Measurements from ENCODE around the gene SELENON. TPM values are rescaled to one million over a fixed set of nuclear protein-coding genes. Genes with fewer than 3 reads are reported as not detected.
"Not testable (repeated sequence)": the region's sequence is repeated elsewhere in the genome, so short reads cannot be mapped to it uniquely, and the experiment has no call there.

Gene SELENON
- total RNA-seq, 1 experiment from 2014 or later, result 41.3 TPM

DNA sequence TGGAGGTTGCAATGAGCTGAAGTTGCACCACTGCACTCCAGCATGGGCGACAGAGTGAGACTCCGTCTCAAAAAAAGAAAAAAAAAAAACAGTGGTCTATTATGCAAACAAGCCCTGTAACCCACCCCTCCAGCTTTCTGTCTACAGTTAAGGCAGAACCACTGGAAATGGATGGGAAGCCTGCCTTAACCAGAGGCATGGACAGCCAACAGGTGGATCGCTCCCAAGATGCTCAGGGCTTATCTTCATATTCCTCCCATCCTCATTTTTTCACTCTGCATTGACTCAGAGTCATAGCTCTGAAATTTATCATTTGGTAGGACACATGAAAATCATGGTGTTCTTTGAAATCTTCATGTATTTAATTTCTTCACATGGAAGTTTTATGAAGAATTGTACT, 28.5 kb downstream of the SELENON start:
- DNase-seq (ENCODE audit: low read depth), result no peak

GRCh38 chr1:25829046-25829445, 29.1 kb downstream of the SELENON start:
- no peak for DNase-seq (ENCODE audit: low read depth)

DNA sequence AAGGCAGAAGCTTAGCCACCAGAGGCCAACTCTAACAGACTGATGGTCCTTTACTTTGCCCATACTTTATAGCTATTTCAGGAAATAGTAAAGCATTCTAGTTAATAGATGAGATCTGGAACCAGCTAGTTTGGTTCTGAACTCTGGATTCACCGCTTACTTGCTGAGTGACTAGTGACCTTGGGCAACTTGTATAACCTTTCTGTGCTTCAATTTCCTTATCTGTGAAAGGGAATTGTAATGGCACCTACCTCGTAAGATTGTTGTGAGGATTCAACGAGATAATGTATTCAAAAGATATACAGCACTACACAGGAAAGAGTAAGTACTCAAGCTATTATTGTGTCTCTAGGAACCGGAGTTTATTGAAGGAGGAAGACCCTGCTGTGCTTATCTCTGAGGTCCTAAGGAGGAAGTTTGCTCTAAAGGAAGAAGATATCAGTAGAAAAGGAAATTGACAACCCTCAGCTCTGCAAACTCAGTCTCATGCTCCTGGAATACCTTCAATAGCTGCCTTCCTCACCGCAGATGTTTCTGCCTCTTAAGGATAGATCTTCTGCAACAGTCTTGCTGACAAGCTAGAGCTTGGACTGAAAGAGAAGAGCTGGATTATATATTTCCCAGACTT, 31.7 kb downstream of the SELENON start:
- DNase-seq (ENCODE audit: low read depth), result no peak

- DNase-seq (ENCODE audit: low read depth), result peak; percentile 50
Measured at GRCh38 chr1:25832336-25833037, 32.5 kb downstream of the SELENON start.

DNA sequence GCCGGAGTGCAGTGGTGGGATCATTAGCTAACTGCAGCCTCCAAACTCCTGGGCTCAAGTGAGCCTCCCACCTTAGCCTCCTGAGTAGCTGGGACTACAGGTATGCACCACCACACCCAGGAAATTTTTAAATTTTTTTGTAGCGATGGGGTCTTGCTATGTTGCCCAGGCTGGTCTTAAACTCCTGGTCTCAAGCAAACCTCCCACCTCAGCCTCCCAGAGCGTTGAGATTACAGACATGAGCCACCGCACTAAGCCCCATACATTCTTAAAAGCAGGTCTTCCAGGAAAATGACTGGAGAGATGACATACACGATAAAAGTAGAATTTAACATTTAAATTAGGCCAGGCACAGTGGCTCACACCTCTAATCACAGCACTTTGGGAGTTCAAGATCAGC, 33.2 kb downstream of the SELENON start:
- no peak for DNase-seq (ENCODE audit: low read depth)

DNA sequence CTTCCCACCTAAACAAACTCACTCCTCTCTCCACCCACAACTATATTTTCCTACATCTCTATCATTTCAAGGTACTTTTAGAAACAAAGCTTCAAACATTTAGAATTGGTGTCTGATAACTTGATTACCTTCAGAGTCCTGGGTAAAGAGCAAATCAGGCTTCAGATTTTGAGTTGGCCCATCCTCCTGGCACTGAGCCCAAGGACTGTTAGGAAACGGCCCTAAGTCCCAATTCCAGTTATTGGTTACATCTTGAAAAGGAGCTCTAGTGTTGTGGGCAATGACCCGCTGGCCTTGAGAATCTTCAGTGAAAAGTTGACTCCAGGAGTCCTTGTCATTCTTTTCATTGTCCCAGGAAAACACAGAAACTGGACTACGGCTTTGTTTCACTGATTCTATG, 34.9 kb downstream of the SELENON start:
- DNase-seq (ENCODE audit: low read depth), result no peak

- no peak for DNase-seq (ENCODE audit: low read depth)
Measured at GRCh38 chr1:25836695-25837094, 36.7 kb downstream of the SELENON start.

DNA sequence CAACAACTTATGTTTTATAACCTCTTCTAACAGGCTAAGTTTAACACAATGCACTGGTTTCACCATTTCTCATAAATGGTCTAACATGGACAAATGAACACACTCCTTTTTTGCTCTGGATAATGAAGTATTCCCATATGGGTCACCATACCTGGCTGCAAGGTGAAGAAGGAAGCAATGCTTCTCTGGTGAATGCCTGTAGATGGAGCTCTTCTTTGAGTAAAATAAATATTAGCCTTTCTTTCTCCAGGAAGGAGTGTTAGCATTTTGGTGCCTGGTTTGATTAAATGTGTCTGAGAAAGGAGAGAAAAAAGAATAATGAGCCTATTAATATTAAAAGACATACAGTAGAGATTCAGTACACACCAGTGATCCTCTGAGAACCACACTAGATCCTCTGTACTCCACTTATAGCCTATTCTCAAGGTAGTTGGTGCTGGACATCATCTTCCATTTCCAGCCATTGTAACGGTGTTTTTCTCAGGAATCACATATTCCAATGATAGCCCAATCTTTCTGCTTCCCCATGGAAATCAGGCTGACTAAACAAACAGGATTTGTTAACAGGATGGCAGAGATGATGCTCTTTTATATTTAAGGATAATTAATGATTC, 37.4 kb downstream of the SELENON start:
- DNase-seq (ENCODE audit: low read depth), result no peak

DNA sequence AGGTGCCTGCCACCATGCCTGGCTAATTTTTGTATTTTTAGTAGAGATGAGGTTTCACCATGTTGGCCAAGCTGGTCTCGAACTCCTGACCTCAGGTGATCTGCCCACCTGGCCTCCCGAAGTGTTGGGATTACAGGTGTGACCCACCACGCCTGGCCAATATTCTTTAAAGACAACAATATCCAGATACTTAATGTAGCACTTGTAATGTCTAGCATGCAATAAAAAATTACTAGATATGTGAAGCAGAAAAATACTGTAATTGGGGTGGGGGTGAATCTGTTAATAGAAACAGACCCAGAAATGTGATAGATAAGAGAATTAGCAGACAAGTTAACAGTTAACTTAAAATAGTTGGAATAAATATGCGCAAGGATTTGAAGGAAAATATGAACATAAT, 39.8 kb downstream of the SELENON start:
- not testable (repeated sequence) for DNase-seq (ENCODE audit: low read depth)

- DNase-seq (ENCODE audit: low read depth), result no peak
Measured at GRCh38 chr1:25843483-25843882, 43.5 kb downstream of the SELENON start.

GRCh38 chr1:25844536-25845337, 44.7 kb downstream of the SELENON start:
- DNase-seq (ENCODE audit: low read depth), result no peak

GRCh38 chr1:25845664-25846063, 45.7 kb downstream of the SELENON start:
- DNase-seq (ENCODE audit: low read depth), result no peak

- no peak for DNase-seq (ENCODE audit: low read depth)
Measured at GRCh38 chr1:25847929-25848328, 47.9 kb downstream of the SELENON start.

DNA sequence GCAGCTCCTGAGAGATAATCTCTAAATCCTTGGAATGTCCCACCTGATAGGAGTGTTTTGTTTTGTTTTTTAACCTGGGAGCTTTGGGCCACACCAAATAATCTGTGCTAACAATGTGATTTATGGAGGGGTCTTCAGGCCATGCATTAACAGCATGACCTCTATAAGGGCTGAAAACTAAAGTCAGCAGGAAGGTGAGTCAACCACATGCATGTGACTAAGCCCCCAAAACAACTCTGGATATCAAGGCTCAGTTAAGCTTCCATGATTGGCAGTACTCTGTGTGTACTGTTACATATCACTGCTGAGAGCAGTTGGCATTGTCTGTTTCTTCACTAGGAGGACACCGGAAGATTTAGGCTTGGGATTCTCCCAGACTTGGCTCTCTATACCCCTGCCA, 48.5 kb downstream of the SELENON start:
- DNase-seq (ENCODE audit: low read depth), result peak; percentile 13

DNA sequence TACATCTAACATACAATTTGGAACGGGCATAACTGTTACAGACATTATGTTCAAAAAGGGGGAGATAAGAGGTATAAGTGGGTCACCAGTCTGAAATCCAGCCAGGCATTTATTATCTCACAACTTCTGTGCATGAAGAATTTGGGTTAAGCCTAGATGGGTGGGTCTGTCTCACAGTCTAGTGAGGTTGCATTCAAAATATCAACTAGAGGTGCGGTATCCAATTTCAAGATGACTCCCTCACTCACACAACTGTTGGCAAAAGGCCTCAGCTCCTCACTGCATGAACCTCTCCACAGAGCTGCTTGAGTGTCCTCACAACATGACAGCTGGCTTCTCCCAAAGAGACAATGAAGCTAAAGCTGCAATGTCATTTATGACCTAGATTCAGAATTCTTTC, 54.6 kb downstream of the SELENON start:
- no peak for DNase-seq (ENCODE audit: low read depth)

DNA sequence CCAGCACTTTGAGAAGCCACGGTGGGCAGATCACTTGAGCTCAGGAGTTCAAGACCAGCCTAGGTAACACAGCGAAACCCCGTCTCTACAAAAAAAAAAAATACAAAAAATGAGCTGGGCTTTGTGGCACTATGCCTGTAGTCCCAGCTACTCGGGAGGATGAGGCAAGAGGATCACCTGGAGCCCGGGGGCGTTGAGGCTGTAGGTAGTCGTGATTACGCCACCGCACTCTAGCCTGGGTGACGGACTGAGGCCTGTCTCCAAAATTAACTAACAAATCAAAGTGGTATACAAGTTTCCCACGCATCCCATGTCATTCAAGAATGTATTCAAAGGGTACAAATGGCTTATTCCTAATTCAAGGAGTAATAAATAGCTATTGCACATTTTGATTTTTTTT, 56.9 kb downstream of the SELENON start:
- DNase-seq (ENCODE audit: low read depth), result no peak

DNA sequence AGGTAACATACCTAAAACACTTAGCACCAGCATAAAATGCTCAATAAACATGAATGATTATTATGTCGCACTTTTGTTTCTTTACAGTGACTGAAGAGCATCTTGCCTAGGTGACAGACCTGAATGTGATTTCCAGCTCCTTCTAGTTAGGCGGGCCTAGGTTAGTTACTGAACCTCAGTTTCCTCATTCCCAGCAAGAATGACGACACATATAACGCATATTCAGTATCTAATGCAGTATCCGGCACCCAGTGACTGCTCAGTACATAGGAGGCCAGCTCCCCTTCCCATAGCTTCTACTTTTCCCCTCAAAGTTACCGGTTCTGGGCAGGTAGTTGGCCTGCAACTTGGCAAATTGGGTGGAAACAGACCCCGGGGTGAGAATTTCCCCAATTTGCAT, 58.5 kb downstream of the SELENON start:
- no peak for DNase-seq (ENCODE audit: low read depth)

- peak; percentile 89 for DNase-seq (ENCODE audit: low read depth)
Measured at GRCh38 chr1:25858906-25859789, 59.2 kb downstream of the SELENON start, which contains the start of gene AUNIP. Gene AUNIP (minus strand): TSS chr1:25859457. CDS start chr1:25859357, 100 bp downstream.

DNA sequence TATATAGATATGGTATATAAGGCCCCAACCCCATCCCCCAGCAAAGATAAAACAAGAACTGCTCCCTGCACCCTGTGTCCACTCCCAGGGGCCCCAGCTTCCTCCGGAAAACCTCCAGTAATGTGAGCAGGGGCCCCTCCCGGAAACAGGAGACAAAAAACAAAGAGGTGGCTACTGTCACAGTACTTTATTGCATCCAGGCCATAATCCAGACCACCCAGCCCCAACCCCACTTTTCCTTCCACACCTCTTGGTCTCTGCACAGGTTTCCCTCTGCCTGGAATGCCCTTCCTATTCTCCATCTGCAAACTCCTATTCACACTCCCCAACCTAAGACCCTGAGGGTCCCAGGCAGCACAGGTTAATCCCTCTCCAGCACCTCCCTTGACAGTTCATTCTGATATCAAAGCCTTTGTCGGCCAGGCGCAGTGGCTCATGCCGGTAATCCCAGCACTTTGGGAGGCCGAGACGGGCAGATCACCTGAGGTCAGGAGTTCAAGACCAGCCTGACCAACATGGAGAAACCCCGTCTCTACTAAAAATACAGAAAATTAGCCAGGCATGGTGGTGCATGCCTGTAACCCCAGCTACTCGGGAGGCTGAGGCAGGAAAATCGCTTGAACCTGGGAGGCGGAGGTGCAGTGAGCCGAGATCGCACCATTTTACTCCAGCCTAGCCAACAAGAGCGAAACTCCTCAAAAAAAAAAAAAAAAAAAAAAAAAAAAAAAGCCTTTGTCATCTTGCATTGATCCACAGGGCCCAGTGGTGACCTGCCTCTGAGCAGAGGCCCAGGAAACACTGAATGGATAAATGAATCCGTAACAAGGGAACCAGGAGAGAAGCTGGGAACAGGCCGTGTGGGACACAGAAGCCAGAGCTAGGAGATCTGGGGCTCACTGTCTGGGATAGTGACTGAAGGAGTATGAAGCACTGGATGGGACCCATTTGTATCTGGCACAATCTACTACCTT, 61.6 kb downstream of the SELENON start:
- DNase-seq (ENCODE audit: low read depth), result no peak
